Endodermal cell (in vitro differentiated cells): ENCODE data around the gene SLC9A7. TPM values are rescaled to one million over a fixed set of nuclear protein-coding genes. Genes with fewer than 3 reads are reported as not detected.

Experiments used
- DNase-seq: peaks from one replicate; pipeline ENCODE4 v3.0.0-alpha.2; 2017
- H3K27ac ChIP-seq: 2 replicates; pipeline ENCODE4 v1.5.1; 2013; ENCODE audit warnings: mild to moderate bottlenecking, low read depth, low read length, moderate library complexity
- H3K27me3 ChIP-seq: 2 replicates; pipeline ENCODE4 v1.6.1; 2013; ENCODE audit warnings: mild to moderate bottlenecking, low read length, moderate library complexity; ENCODE audit not compliant: insufficient read depth, control insufficient read depth, poor library complexity, severe bottlenecking
- H3K36me3 ChIP-seq: 2 replicates; pipeline ENCODE4 v1.7.0; 2013; ENCODE audit warnings: mild to moderate bottlenecking, low read length, moderate library complexity; ENCODE audit not compliant: control insufficient read depth, insufficient read depth
- H3K4me1 ChIP-seq: one replicate; pipeline ENCODE4 v1.7.0; 2013; ENCODE audit warnings: low read length; ENCODE audit not compliant: control insufficient read depth, insufficient read depth
- H3K4me3 ChIP-seq: 2 replicates; pipeline ENCODE4 v1.5.1; 2013; ENCODE audit warnings: mild to moderate bottlenecking, low read length, moderate library complexity
- H3K9ac ChIP-seq: 2 replicates; pipeline ENCODE4 v1.6.1; 2013; ENCODE audit warnings: mild to moderate bottlenecking, low read length, moderate library complexity; ENCODE audit not compliant: poor library complexity, severe bottlenecking; ENCODE audit errors: extremely low read depth
- H3K9me3 ChIP-seq: 2 replicates; pipeline ENCODE4 v1.6.1; 2013; ENCODE audit warnings: mild to moderate bottlenecking, low read length, moderate library complexity; ENCODE audit not compliant: control insufficient read depth
- H3K27ac Mint-ChIP-seq: 2 replicates; pipeline ENCODE4 v1.8.0; 2020; ENCODE audit warnings: mixed read lengths
- H3K27me3 Mint-ChIP-seq: 2 replicates; pipeline ENCODE4 v1.8.0; 2021; ENCODE audit warnings: mild to moderate bottlenecking, mixed read lengths; ENCODE audit not compliant: insufficient read depth
- H3K36me3 Mint-ChIP-seq: 2 replicates; pipeline ENCODE4 v1.8.0; 2020; ENCODE audit warnings: low read depth, mixed read lengths
- H3K4me1 Mint-ChIP-seq: 2 replicates; pipeline ENCODE4 v1.8.0; 2020; ENCODE audit warnings: mixed read lengths
- H3K4me3 Mint-ChIP-seq: 2 replicates; pipeline ENCODE4 v1.8.0; 2020; ENCODE audit warnings: mild to moderate bottlenecking, moderate library complexity, mixed read lengths
- H3K9me3 Mint-ChIP-seq: 2 replicates; pipeline ENCODE4 v1.8.0; 2020; ENCODE audit warnings: mild to moderate bottlenecking, mixed read lengths
- CTCF ChIP-seq: fragments of 200-600 bp; sonication (generic); conservative IDR thresholded peaks from 2 replicates; pipeline ENCODE4 v1.5.0; 2021; ENCODE audit warnings: antibody characterized with exemption, mild to moderate bottlenecking
- WGBS, 2 experiments: methylation state at CpG; one replicate each; pipeline versions ENCODE4 v1.1.5 to v1.1.7; 2013; ENCODE audit warnings: missing lambda C conversion rate in 2 of 2, mixed read lengths in 1 of 2; ENCODE audit not compliant: insufficient coverage in 1 of 2, insufficient read length in 1 of 2; 5-methylcytosine and 5-hydroxymethylcytosine counted together
- total RNA-seq, 2 donors: library from RNA; stranded (reverse); fragmentation: NEBNext Ultra II Directional in 1 of 2; extraction: Animal tissue kit (Norgen Biotek cat#: 25700) in 1 of 2; gene quantifications; 2 replicates in 1 of 2; 3 replicates in 1 of 2; pipeline ENCODE4 v1.2.1, GENCODE V29; 2021

SLC9A7 gene
- total RNA-seq, 2 donors from 2014 or later, result 23.7 to 25.3 TPM

- H3K36me3 ChIP-seq, result no peaks in the 10 kb centered on the region
- H3K9me3 ChIP-seq, result peaks cover 6% of the 10 kb centered on the region
- Mint-ChIP-seq H3K27ac (no peak overlapping the region), H3K36me3 (peaks cover 13% of the 10 kb centered on the region), H3K27me3 (no peaks in the 10 kb centered on the region), H3K9me3 (peaks cover 63% of the 10 kb centered on the region), H3K4me3 (no peak overlapping the region), H3K4me1 (no peaks in the 10 kb centered on the region)
- no peak overlapping the region for H3K4me3 ChIP-seq
- WGBS, 2 experiments, result no CpG with 5 or more reads among the region's 2 CpGs
- TF ChIP-seq CTCF, result peak; percentile 21
- H3K4me1 ChIP-seq, result no peaks in the 10 kb centered on the region
- no peaks in the 10 kb centered on the region for H3K27me3 ChIP-seq
- no peak overlapping the region for H3K9ac ChIP-seq
- DNase-seq, result no peak
- H3K27ac ChIP-seq, result no peak overlapping the region
Measured at GRCh38 chrX:46554942-46555341, 204.0 kb downstream of the SLC9A7 start.

- Histone ChIP-seq H3K9ac (no peak overlapping the region), H3K4me3 (no peak overlapping the region), H3K36me3 (no peaks in the 10 kb centered on the region), H3K27ac (no peak overlapping the region), H3K27me3 (no peaks in the 10 kb centered on the region), H3K9me3 (peaks cover 6% of the 10 kb centered on the region), H3K4me1 (no peaks in the 10 kb centered on the region)
- Mint-ChIP-seq H3K4me1 (no peaks in the 10 kb centered on the region), H3K27me3 (no peaks in the 10 kb centered on the region), H3K4me3 (no peak overlapping the region), H3K27ac (no peak overlapping the region), H3K36me3 (peaks cover 19% of the 10 kb centered on the region), H3K9me3 (peaks cover 67% of the 10 kb centered on the region)
- WGBS, 2 experiments, result 95 to 100% methylated on average over 3 to 5 of the region's 5 CpGs
- no peak for TF ChIP-seq CTCF
- DNase-seq, result no peak
Measured at GRCh38 chrX:46553935-46554334, 205.0 kb downstream of the SLC9A7 start.

- H3K4me1 Mint-ChIP-seq, result peaks cover 1% of the 10 kb centered on the region
- H3K36me3 Mint-ChIP-seq, result peaks cover 31% of the 10 kb centered on the region
- no peak overlapping the region for H3K4me3 ChIP-seq
- no peak for TF ChIP-seq CTCF
- WGBS, 2 experiments, result 25 to 35% methylated on average over 5 to 8 of the region's 8 CpGs
- H3K36me3 ChIP-seq, result peaks cover 13% of the 10 kb centered on the region
- H3K27ac Mint-ChIP-seq, result peak overlapping the region; percentile 89
- peaks cover 6% of the 10 kb centered on the region for H3K9me3 ChIP-seq
- H3K4me3 Mint-ChIP-seq, result no peak overlapping the region
- no peaks in the 10 kb centered on the region for H3K27me3 ChIP-seq
- peak; percentile 81 for DNase-seq
- H3K9ac ChIP-seq, result no peak overlapping the region
- peak overlapping the region; percentile 9 for H3K27ac ChIP-seq
- no peaks in the 10 kb centered on the region for H3K27me3 Mint-ChIP-seq
- peaks cover 67% of the 10 kb centered on the region for H3K9me3 Mint-ChIP-seq
- no peaks in the 10 kb centered on the region for H3K4me1 ChIP-seq
Measured at GRCh38 chrX:46551494-46552128, 207.3 kb downstream of the SLC9A7 start.
